GM19455 (cell line): Measurements from ENCODE around the gene GAST.
"Not testable (repeated sequence)": the region's sequence is repeated elsewhere in the genome, so short reads cannot be mapped to it uniquely, and the experiment has no call there.

Source experiments
- ATAC-seq: cut with Tn5 transposase; IDR thresholded peaks from one replicate; pipeline ENCODE4 v1.9.1; 2021; ENCODE audit not compliant: unreplicated experiment

The GAST gene

GRCh38 chr17:41683441-41684007 lies 28.6 kb upstream of the GAST start:
- ATAC-seq, result no peak

- ATAC-seq, result no peak
Observed at GRCh38 chr17:41684035-41684434, 28.1 kb upstream of the GAST start.

- ATAC-seq, result not testable (repeated sequence)
Observed at GRCh38 chr17:41685753-41686152, 26.4 kb upstream of the GAST start.

- ATAC-seq, result no peak
Observed at GRCh38 chr17:41686281-41686680, 25.9 kb upstream of the GAST start.

GRCh38 chr17:41687828-41688640 lies 24.1 kb upstream of the GAST start:
- ATAC-seq, result peak; percentile 2

- peak; percentile 68 for ATAC-seq
Observed at GRCh38 chr17:41688641-41689496, 23.3 kb upstream of the GAST start, which contains the start of gene EIF1. EIF1 (plus strand) TSS chr17:41688885; CDS start chr17:41689039, 154 bp downstream.

- no peak for ATAC-seq
Observed at GRCh38 chr17:41689497-41690299, 22.4 kb upstream of the GAST start.

GRCh38 chr17:41690497-41690896 lies 21.6 kb upstream of the GAST start:
- ATAC-seq, result no peak

- no peak for ATAC-seq
Observed at GRCh38 chr17:41691031-41691777, 20.9 kb upstream of the GAST start.

GRCh38 chr17:41692722-41693521 lies 19.2 kb upstream of the GAST start:
- no peak for ATAC-seq

- no peak for ATAC-seq
Observed at GRCh38 chr17:41695134-41695661, 16.9 kb upstream of the GAST start.

GRCh38 chr17:41695954-41696757 lies 16.0 kb upstream of the GAST start:
- no peak for ATAC-seq

GRCh38 chr17:41697122-41697962 lies 14.8 kb upstream of the GAST start:
- ATAC-seq, result no peak

- not testable (repeated sequence) for ATAC-seq
Observed at GRCh38 chr17:41700843-41701242, 11.3 kb upstream of the GAST start.

GRCh38 chr17:41702712-41703111 lies 9.4 kb upstream of the GAST start:
- no peak for ATAC-seq

GRCh38 chr17:41705271-41705991 lies 6.7 kb upstream of the GAST start:
- ATAC-seq, result no peak
